Common myeloid progenitor, CD34-positive (primary cell): ENCODE data around the gene STRA8.
A peak's percentile ranks its signal among the peaks of the same experiment; 100 is the strongest.
"Not testable (repeated sequence)": the region's sequence is repeated elsewhere in the genome, so short reads cannot be mapped to it uniquely, and the experiment has no call there.

Experiments
- CTCF ChIA-PET: fragments of 350-600 bp; sonication (Branson Sonifier 250); formaldehyde crosslinking; loops from one replicate; lab custom pipeline; 2021; ENCODE audit warnings: antibody characterized with exemption; lab: Charles Lee
- POLR2A ChIA-PET: fragments of 350-600 bp; sonication (Branson Sonifier 250); formaldehyde crosslinking; loops from one replicate; lab custom pipeline; 2021; ENCODE audit warnings: antibody characterized with exemption; lab: Charles Lee
- DNase-seq, 3 donors: peaks; one replicate each; pipeline versions ENCODE4 v3.0.0 to v3.0.0-alpha.2; 2013
- H3K27ac ChIP-seq, 2 experiments: 1 replicate in 1 of 2; 2 replicates in 1 of 2; pipeline ENCODE4 v1.7.0; 2013; ENCODE audit warnings: inconsistent platforms in 2 of 2, low read length in 2 of 2, mild to moderate bottlenecking in 2 of 2, low read depth in 1 of 2, moderate library complexity in 1 of 2; ENCODE audit not compliant: severe bottlenecking in 2 of 2, insufficient read depth in 1 of 2, poor library complexity in 1 of 2
- H3K27me3 ChIP-seq, 5 experiments: replicated peaks in 2 of 5; 1 replicate in 3 of 5; 2 replicates in 2 of 5; pipeline versions ENCODE4 v1.6.1 to v1.7.0; 2013; ENCODE audit warnings: low read length in 4 of 5, mild to moderate bottlenecking in 2 of 5, moderate library complexity in 2 of 5, inconsistent platforms in 1 of 5; ENCODE audit not compliant: insufficient read depth in 5 of 5, control insufficient read depth in 4 of 5
- H3K36me3 ChIP-seq, 4 experiments: 1 replicate in 2 of 4; 2 replicates in 2 of 4; pipeline versions ENCODE4 v1.6.1 to v1.7.0; 2013; ENCODE audit warnings: low read length in 3 of 4, control low read depth in 1 of 4, mild to moderate bottlenecking in 1 of 4; ENCODE audit not compliant: control insufficient read depth in 4 of 4, insufficient read depth in 4 of 4
- H3K4me1 ChIP-seq, 4 experiments: 1 replicate in 3 of 4; 2 replicates in 1 of 4; pipeline versions ENCODE4 v1.6.1 to v1.7.1; 2013; ENCODE audit warnings: low read length in 3 of 4, mild to moderate bottlenecking in 3 of 4, control low read depth in 1 of 4, inconsistent platforms in 1 of 4, moderate library complexity in 1 of 4; ENCODE audit not compliant: control insufficient read depth in 4 of 4, insufficient read depth in 4 of 4; ENCODE audit errors: control extremely low read depth in 1 of 4
- H3K4me3 ChIP-seq, 7 experiments: 1 replicate in 4 of 7; 2 replicates in 3 of 7; pipeline versions ENCODE4 v1.5.1 to v1.7.0; 2013; ENCODE audit warnings: mild to moderate bottlenecking in 7 of 7, low read length in 6 of 7, moderate library complexity in 6 of 7, inconsistent platforms in 2 of 7, low read depth in 2 of 7, control low read depth in 1 of 7; ENCODE audit not compliant: insufficient read depth in 4 of 7, control insufficient read depth in 1 of 7; ENCODE audit errors: extremely low read depth in 1 of 7
- H3K9me3 ChIP-seq, 5 experiments: 1 replicate in 4 of 5; 2 replicates in 1 of 5; pipeline versions ENCODE4 v1.6.1 to v1.7.1; 2013; ENCODE audit warnings: low read length in 4 of 5, mild to moderate bottlenecking in 2 of 5, inconsistent platforms in 1 of 5, low read depth in 1 of 5, moderate library complexity in 1 of 5; ENCODE audit not compliant: control insufficient read depth in 4 of 5, insufficient read depth in 2 of 5; ENCODE audit errors: control extremely low read depth in 1 of 5
- WGBS: methylation state at CpG from one replicate; pipeline ENCODE4 v1.1.5; 2013; ENCODE audit not compliant: insufficient coverage; 5-methylcytosine and 5-hydroxymethylcytosine counted together

STRA8 gene

DNA sequence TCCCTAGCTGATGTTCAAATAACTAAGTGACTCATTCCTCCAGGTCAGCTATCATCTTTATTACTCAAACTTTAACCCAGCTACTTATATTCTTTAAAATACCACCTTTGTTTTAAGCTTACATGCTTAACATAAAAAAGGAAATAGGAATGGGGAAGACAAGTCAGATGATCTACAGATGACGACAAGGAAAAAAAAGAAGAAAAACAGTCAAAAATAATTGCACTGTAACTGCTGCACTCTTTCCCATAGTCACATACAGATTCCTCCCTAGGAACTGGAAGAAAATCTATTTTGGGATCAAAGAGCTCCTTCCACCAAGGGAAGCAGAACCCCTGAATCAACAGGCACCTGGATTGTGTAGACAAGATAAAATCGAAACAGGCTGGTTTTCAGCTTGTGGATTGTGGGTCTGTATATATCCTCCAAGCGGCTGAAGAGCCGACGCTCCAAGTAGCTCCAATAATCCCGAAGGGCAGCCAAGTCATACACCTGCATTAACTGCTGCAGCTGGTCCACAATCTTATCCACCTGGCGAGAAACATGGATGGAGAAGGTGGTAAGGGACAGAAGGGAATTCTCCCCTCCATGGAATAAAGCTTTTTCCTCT lies 24.3 kb upstream of the STRA8 start:
- Histone ChIP-seq H3K9me3 (no peaks in the 10 kb centered on the region), H3K4me1 (peaks cover 31 to 55% (median 48%) of the 10 kb centered on the region in 4 experiments), H3K27ac (no peak overlapping the region), H3K36me3 (peaks cover 2 to 18% (median 11%) of the 10 kb centered on the region in 4 experiments), H3K27me3 (no peaks in the 10 kb centered on the region), H3K4me3 (peak overlapping the region in 4 of 7 experiments; percentile 19 to 55 (median 25))
- POLR2A ChIA-PET: no interaction called here
- 78% methylated on average over 5 of the region's 7 CpGs for WGBS
- CTCF ChIA-PET: interaction anchor here (1.2 to 1.6 kb wide), 3 partner anchors 10 to 18 kb away, joined by 3 to 5 read pairs (median 4); no protein-coding TSS in a partner anchor
- DNase-seq: peak in 1 of 3 donors; percentile 6

DNA sequence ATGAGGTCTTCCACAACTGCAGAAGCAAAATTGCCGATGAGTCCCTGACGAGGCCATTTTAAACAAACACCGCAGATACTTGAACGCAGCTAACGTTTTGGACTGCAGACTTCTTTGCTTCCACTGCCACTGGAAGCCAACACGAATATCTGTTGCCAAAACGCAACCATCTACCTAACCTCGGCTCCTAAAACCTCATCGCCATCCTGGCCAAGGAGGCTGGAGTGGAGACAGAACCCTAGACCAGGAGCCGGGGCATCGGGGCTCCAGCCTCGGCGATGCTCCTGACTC lies 22.8 kb upstream of the STRA8 start:
- Histone ChIP-seq H3K4me1 (peaks cover 31 to 55% (median 48%) of the 10 kb centered on the region in 4 experiments), H3K36me3 (peaks cover 0 to 4% (median 3%) of the 10 kb centered on the region in 4 experiments), H3K4me3 (peak overlapping the region; percentile 72 to 96 (median 89)), H3K9me3 (no peaks in the 10 kb centered on the region), H3K27ac (peak overlapping the region; percentile 64 to 91), H3K27me3 (no peaks in the 10 kb centered on the region)
- ChIA-PET CTCF (interaction anchor here (0.8 to 1.6 kb wide), 3 partner anchors 9 to 51 kb away, joined by 3 to 4 read pairs (median 3); no protein-coding TSS in a partner anchor), POLR2A (no interaction called here)
- WGBS: 0% methylated on average over 13 of the region's 13 CpGs
- peak in 2 of 3 donors; percentile 60 to 65 for DNase-seq

DNA sequence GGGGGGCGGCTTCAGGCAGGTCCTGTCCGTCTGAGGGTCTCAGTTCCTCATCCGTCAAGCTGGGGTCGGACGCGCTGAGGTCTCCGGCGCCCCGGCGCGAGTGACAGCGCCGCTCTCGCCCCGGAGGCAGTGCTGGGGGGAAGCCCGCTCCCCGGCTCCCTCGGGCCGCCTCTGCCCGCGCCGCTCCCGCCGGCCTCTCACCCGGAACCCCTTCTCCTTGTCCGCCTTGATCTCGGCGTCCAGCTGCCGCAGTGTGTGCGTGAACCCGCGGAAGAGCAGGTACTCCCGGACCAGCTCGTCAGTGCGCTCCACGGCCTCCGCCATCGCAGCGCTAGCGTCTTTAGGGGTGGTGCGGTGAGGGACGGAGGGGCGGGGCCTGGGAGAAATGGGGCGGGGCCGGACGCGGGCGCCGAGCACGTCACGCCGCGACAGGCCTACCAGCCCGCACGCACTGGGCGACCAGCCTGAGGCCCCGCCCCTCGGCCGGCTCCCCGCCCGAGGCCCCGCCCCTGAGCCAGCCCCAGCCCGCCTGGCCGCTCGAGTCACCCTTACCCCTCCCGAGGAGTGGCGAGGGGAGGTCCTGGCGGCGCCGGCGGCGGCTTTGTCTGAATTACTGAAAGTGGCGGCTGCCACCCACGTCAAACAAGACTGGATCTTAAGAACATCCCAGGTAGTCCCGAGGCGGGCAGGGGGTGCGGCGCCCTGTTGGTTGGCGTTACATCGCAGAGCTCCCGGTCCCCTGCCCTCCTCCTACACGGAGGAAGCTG lies 22.3 kb upstream of the STRA8 start, which contains the start of gene WDR91:
Gene WDR91 (minus strand): TSS at position 348 of the 767 bp plus-strand sequence. CDS start 24 bp downstream, at position 324.
- peaks cover 29 to 51% (median 46%) of the 10 kb centered on the region in 4 experiments for H3K4me1 ChIP-seq
- 0% methylated on average over 66 of the region's 82 CpGs for WGBS
- POLR2A ChIA-PET: interaction anchor here (0.5 to 1.0 kb wide), 2 partner anchors 13 to 25 kb away, joined by 3 to 4 read pairs; no protein-coding TSS in a partner anchor
- H3K36me3 ChIP-seq: no peaks in the 10 kb centered on the region
- H3K27me3 ChIP-seq: no peaks in the 10 kb centered on the region
- no peaks in the 10 kb centered on the region for H3K9me3 ChIP-seq
- H3K27ac ChIP-seq: peak within 1 kb of the TSS; percentile 64 to 91
- peak within 1 kb of the TSS; percentile 74 to 96 (median 89) for H3K4me3 ChIP-seq
- DNase-seq: peak; percentile 91 to 96 (median 96)
- CTCF ChIA-PET: interaction anchor here (0.8 to 1.6 kb wide), 4 partner anchors 9 to 51 kb away, joined by 3 to 4 read pairs (median 4); no protein-coding TSS in a partner anchor

DNA sequence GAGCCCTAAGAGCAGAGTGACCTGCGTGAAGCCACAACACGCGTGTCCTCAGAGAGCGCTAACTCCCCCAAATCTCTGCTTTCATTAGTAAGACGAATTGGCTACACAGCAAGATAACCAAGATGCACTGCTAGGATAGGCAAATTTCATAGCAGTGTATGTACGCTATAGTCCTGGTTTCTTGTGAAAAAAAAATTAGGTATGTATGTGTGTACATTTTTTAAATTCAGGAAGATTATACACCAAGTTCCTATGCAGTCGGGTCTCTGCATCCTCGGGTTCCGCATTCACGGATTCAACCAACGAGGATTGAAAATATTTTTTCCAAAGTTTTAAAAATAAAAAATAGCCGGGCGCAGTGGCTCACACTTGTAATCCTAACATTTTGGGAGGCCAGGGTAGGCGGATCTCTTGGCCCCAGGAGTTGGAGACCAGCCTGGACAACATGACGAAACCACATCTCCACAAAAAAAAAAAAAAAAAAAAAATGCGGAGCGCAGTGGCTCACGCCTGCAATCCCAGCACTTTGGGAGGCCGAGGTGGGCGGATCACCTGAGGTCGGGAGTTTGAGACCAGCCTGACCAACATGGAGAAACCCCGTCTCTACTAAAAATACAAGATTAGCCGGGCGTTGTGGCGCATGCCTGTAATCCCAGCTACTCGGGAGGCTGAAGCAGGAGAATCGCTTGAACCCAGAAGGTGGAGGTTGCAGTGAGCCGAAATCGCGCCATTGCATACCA lies 21.5 kb upstream of the STRA8 start:
- DNase-seq, H3K9me3 ChIP-seq, H3K27me3 ChIP-seq, H3K36me3 ChIP-seq: not testable (repeated sequence)
- Histone ChIP-seq H3K27ac (peak overlapping the region in 1 of 2 experiments; percentile 49), H3K4me1 (peaks cover 23 to 43% (median 40%) of the 10 kb centered on the region in 4 experiments), H3K4me3 (peak overlapping the region; percentile 57 to 94 (median 80))
- ChIA-PET POLR2A (interaction anchor here (0.5 to 1.0 kb wide), 2 partner anchors 13 to 26 kb away, joined by 3 to 4 read pairs; no protein-coding TSS in a partner anchor), CTCF (interaction anchor here (1.0 kb wide), 1 partner anchor 8 kb away, joined by 4 read pairs; no protein-coding TSS in a partner anchor)
- 24% methylated on average over 11 of the region's 30 CpGs for WGBS

DNA sequence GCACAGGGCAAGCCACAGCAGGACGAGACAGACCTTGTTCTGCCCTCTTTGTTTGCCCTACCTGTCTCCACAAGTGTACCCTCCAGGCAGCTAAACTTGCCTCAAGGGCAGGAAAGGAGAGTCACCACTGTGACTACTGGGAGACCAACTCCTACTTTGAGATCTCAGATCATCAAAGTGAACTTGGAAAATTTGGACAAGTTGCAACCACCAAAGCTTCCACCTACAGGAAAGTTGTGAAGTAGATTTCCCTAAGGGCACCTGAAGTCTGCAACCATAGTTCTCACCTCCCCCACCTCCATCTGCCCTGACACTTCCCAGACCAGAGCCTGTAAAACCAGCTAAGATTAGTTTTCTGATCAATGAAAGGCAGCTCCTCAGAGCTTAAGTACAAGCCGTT lies 19.8 kb upstream of the STRA8 start:
- no peaks in the 10 kb centered on the region for H3K36me3 ChIP-seq
- H3K27me3 ChIP-seq: no peaks in the 10 kb centered on the region
- no peak overlapping the region for H3K27ac ChIP-seq
- DNase-seq: no peak
- ChIA-PET CTCF (interaction anchor here (0.8 kb wide), 1 partner anchor 18 kb away, joined by 3 read pairs; no protein-coding TSS in a partner anchor), POLR2A (no interaction called here)
- WGBS: 100% methylated on average over 2 of the region's 2 CpGs
- peaks cover 12 to 26% (median 23%) of the 10 kb centered on the region in 4 experiments for H3K4me1 ChIP-seq
- H3K9me3 ChIP-seq: no peaks in the 10 kb centered on the region
- no peak overlapping the region for H3K4me3 ChIP-seq

DNA sequence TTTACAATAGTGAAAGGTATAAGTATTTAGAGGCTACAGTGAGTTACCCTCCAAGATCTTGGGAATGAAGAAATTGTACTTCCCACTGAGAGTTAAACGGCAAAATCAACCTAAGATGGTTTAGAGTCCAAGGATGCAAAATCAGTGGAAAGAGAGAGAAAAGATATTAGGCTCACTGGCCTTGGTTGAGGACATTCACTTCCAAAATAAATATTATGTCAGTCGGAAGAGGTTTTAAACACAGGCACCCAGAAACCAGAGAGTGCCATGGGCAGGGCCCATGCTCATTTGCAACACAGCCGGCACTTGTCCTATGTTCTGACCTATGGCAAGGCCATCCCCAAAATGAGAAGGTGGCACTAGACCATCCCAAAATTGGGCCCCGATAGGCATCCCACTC lies 18.5 kb upstream of the STRA8 start:
- CTCF ChIA-PET: no interaction called here

More for the DNA sequence above, 18.5 kb upstream of the STRA8 start:
- Histone ChIP-seq H3K4me3 (no peak overlapping the region), H3K27ac (no peak overlapping the region), H3K4me1 (peaks cover 4 to 13% (median 12%) of the 10 kb centered on the region in 4 experiments), H3K9me3 (peaks cover 0 to under 1% (median 0%) of the 10 kb centered on the region in 5 experiments), H3K27me3 (no peaks in the 10 kb centered on the region), H3K36me3 (no peaks in the 10 kb centered on the region)
- WGBS: 91% methylated on average over 4 of the region's 4 CpGs
- DNase-seq: no peak
- POLR2A ChIA-PET: no interaction called here
